GM19351 (cell line): ENCODE measurements around the gene KLLN.
"Not testable (repeated sequence)": the region's sequence is repeated elsewhere in the genome, so short reads cannot be mapped to it uniquely, and the experiment has no call there.

Experiments used
- ATAC-seq: cut with Tn5 transposase; IDR thresholded peaks from one replicate; pipeline ENCODE4 v1.9.1; 2021; ENCODE audit warnings: mild to moderate bottlenecking, moderate library complexity; ENCODE audit not compliant: unreplicated experiment

The KLLN gene

DNA sequence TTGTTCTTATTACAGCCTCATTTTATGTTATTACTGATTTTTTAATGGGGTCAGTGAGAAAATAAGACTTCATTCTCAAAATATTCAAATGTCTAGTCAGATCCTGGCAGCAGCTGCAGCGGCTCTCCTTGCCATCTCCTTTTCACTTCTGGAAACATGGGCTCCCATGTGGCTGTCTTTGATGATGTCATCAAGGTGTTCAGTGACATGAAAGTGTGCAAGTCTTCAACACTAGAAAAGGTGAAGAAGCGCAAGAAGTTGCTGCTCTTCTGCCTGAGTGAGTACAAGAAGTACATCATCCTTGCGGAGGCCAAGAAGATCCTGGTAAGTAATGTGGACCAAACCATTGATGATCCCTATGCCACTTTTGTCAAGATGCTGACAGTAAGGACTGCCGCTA, 19.6 kb downstream of the KLLN start:
- no peak for ATAC-seq

DNA sequence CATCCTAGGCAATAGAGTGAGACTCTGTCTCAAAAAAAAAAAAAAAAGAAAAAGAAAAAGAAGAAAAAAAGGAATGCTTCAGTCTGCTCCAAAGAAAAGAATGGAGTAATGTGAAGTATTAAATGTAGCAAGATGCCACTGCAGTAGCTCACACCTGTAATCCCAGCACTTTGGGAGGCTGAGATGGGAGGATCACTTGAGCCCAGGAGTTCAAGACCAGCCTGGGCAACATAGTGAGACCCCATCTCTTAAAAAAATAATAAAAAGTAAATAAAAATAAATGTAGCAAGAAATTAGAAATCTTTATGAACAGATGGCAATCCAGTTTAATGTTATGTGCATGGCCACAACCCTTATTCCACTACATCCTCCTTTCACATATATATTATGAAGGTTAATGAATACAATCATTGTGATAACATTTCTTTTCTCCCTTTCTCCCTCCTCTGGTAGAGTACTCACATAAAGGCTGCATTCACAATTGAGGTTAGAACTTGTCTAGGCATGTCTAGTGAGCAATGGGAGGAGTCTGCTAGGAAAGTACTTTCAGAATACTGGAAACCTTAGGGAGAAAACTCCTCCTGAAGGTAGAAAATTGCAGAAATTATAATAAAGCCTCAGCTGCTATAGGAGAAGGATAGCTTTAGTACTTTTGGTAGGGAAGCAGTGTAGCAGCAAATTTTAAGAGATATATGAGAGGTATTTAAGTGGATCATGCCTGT, 20.4 kb downstream of the KLLN start:
- ATAC-seq = no peak

DNA sequence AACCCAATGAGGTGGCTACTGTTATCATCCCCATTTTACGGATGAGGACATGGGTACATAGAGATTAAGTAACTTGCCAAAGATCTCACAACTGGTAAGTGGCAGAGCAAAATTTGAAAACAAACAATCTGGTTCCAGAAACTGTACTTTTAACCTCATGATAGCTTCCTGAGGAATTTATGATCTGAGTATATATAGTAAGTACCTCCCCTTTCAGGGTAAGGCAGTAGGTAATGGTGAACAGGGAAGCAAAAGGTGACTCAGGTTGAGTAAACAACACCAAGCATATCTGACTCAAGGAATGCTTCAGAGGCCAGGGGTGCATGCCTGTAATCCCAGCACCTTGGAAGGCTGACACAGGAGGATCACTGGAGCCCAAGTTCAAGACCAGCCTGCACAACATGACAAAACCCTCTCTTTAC, 21.1 kb downstream of the KLLN start:
- ATAC-seq = no peak

DNA sequence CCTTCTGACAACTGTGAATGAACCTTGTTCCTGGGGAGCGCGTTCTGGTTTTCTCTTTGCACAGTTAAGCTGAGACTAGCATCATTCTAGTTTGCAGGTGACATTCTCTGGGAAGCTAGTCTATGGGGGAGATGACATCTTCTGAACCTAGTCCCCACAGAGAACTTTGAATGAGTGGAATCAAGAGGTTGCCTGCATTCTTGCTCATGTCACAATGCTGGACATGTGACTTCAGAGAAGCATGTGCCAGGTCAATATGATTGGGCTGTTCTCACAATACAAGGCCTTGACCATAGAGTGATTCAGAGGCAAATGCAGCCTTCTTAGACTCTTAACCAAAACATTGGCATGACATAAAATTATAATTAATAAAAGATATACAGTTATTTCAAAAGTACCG, 22.1 kb downstream of the KLLN start:
- no peak for ATAC-seq

DNA sequence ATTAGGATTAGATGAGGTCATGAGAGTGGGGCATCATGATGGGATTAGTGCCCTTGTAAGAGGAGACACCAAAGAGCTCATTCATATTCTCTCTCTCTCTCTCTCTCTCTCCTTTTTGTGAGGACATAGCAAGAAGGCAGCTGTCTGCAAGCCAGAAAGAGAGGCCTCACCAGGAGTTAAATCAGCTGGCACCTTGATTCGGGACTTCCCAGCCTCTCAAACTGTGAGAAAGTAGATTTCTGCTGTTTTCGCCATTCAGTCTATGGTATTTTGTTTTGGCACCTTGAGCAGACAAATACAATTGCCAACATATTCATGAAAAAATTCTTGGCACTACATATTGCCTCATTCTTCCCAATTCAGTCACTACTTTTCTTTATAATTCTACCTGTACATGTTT, 24.7 kb downstream of the KLLN start:
- no peak for ATAC-seq

DNA sequence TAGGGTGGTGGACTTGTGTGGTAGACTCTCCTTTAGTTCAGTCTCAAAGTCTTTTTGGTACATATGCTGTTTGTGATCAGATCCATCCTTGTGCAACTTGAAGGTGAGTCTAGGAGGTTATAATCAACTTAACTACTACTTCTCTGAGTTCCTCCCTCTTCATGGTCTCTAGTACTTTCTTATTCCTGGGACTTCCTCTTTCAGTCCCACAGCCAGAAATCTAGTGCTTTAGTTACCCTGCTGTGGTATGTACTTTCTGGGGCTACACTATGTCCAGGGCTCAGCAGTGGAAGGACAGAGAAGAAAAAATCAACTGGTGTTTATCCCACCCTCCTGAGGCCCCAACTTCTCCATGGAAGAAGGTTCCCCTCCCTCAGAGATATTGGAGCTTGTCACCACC, 25.9 kb downstream of the KLLN start:
- no peak for ATAC-seq

DNA sequence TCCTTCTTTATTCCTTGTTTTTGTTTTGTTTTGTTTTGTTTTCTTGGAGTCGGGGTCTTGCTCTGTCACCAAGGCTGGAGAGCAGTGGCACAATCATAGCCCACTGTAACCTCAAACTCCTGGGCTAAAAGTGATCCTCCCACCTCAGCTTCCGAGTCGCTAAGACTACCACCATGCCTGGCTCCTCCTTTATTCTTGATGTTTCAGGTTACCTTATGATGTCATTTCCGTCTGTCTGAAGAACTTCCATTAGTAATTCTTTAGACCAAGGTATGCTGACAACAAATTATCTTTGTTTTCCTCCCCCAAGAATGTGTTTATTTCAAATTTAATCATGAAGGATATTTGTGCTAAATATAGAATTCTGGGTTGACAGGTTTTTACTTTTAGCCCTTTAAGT, 27.2 kb downstream of the KLLN start:
- ATAC-seq = no peak

DNA sequence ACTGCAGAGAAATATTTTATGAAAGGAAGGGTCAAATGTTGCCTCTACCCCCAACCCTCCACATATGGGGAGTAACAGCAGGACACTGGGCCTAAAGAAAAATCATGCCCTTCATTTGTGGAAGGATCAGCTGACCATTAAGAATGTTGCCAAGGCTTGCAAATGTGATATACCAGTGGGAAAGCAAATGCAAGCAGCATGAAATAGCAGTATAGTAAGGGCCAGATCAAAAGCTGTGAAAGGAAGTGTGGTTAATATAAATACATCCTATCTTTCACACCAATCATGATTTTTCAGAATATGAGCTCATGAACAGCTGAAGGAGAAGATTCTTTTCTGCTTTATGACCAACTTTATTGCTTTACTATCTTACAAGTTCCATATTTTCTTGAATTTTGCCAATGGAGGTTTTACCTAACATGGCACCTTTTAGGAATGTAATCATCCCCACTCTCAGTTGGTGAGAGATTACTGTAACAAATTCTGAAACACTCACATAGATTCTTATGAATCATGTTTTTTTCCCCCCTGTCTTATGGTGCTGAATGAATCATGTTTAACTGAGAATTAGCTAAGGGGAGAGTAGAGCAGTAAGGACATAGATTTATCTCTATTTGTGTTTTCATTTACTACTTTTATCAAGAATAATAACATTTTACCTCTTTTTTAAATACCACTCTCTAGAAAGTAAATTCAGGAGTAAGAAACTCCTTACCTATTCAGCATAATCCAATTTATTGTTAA, 33.2 kb downstream of the KLLN start:
- ATAC-seq = no peak

DNA sequence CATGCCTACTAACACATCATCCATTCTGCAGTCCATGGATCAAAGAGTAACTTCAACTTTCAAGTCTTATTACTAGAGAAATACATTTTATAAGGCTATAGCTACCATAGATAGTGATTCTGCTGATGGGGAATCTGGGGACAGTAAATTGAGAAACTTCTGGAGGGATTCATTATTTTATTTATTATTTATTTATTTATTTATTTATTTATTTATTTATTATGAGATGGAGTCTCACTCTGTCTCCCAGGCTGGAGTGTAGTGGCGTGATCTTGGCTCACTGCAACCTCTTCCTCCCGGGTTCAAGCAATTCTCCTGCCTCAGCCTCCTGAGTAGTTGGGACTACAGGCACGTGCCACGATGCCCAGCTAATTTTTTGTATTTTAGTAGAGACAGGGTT, 34.3 kb downstream of the KLLN start:
- ATAC-seq = not testable (repeated sequence)

DNA sequence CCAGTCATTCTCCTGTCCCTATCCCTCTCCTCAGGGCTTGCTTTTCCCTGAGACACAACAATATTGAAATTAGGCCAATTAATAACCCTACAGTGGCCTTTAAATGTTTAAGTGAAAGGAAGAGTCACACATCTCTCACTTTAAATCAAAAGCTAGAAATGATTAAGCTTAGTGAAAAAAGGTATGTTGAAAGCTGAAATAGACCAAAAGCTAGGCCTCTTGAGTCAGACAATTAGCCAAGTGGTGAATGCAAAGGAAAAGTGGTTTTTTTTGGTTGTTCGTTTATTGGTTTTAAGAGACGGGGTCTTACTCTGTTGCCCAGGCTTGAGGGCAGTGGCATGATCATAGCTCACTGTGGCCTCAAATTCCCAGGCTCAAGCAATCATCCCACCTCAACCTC, 35.7 kb downstream of the KLLN start:
- no peak for ATAC-seq

DNA sequence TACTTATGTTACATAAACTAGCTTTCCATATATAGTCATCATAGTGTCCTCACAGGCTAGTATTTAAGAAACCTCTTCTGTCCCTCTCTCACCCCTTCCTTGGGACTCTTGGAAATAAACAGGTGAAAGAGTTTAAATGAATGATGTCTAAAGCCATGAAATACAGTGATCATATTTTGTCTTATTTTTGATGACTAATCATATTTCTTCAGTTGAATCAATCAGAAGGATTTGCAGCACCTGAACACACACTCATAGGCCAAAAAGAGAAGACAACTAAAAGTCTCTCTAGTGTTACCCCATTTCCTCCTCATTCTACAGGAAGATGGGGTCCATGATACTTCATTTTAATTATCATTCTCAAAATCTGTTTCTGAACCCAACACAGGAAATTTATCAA, 36.7 kb downstream of the KLLN start:
- no peak for ATAC-seq

DNA sequence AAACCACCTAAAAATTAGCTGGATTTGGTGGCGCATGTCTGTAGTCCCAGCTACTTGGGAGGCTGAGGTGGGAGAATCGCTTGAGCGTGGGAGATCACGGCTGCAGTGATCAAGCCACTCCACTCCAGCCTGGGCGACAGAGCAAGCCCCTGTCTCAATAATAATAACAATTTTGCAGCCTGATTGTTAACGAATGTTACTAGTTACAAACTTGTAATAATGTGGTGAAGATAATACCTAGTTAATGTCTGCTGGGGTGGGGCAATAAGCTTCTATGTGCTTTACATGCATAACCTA, 44.1 kb downstream of the KLLN start:
- ATAC-seq = no peak

DNA sequence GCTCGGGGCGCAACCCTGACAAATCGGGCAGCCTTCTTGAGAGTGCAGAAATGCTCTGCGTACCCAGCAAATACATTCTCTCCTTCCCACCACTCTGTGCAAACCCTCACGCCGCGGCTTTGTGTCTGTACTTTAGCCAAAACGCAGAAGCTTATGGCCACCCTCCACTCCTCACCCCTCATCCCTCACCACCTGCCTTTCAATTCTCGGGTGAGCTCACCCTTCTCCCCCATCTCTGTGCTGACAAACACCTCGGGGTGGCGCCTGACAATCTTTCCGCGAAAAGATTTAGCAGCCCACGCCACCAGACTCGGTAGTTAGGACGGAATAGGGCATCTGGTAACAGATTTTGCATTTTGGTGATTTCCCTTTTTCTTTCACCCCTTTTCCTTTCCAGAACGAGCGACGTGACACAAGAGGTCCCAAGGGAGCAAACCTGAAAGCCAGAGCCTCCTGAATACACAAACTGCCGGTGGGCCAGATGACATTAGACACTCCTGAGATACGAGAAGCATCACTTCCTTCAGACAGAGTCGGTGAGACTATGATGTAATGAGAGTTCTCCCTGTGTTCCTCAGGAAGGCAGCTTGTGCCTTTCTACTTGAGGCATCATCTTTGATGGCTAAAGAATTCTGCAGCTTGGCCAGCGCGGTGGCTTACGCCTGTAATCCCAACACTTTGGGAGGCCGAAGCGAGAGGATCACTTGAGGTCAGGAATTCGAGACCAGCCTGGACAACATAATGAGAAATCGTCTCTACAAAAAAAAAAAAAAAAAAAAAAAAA, 44.6 kb downstream of the KLLN start:
- ATAC-seq = peak; percentile 53

DNA sequence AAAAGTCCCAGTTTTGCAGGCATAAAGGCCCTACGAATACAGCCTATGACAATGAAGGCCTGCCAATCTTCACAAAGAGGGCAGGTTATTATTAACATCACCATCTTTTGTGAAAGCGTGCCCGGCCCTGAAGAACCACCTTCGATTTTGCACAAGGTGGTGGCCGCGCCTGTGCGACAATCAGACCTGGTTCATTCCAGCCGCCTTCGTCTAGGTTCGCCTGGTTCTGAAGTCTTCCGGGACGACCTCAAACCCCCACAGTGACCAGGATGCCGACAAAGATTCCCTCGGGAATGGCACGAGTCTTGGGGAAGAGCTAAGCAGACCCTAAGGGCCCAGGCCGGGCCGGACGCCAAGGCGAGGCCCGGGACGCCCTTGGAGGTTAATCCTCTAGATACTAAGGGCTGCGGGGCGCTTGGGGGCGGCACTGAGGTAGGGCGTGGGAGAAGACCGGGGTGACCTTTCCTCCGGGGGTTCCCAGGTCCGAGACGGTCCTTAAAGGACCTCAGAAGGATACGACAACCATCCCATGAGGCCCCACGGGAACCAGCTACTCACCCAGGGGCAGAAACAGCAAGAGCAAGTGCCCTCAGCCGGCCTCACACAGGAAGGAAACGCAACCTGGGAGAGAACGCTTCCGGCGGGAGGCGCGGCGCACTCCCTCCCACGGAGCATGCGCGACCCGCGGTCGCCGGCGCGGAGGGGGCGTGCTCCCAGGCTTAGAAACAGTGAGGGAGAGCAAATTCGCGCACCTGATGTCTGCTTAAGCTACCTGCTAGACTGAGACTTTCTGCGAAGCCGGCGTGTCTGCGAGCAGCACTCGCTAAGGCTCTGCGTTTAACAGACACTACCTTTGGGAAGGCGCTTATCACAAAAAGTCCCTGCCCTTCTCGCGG, 45.5 kb downstream of the KLLN start, which contains the start of gene ATAD1:
Gene ATAD1 (minus strand): TSS at position 618 of the 896 bp plus-strand sequence. CDS start 3,627 bp downstream, outside the sequence.
- ATAC-seq = peak; percentile 74

DNA sequence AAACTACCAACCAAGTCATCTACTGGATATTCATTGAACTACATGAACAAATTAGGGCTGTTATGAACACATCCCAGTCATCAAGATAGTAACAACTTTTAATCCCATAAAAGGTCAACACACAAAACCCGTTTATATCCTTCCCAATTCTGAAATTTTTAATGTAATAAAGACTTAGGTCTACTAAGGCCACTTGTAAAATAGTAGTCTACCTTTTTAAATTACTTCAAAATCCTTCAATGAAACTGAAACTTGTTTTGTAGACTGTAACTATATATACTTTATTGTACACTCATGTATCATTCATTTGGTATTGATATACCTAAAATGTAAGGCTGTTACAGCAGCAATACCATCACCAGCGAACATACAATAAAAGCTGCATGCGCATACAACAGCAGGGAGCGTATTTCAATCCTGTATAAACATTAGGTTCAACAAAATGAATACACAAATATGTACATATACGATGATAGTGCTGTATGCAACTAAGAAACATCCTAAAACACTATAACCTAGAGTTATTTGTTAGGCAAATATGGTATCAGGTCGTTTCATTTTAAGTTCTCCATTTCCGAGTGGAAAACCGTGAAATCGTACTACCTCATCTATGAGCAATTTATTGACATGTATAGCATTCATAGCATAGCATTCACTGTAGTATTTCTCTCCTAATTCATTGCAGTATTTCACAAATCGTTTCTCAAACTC, 46.3 kb downstream of the KLLN start:
- ATAC-seq = no peak

DNA sequence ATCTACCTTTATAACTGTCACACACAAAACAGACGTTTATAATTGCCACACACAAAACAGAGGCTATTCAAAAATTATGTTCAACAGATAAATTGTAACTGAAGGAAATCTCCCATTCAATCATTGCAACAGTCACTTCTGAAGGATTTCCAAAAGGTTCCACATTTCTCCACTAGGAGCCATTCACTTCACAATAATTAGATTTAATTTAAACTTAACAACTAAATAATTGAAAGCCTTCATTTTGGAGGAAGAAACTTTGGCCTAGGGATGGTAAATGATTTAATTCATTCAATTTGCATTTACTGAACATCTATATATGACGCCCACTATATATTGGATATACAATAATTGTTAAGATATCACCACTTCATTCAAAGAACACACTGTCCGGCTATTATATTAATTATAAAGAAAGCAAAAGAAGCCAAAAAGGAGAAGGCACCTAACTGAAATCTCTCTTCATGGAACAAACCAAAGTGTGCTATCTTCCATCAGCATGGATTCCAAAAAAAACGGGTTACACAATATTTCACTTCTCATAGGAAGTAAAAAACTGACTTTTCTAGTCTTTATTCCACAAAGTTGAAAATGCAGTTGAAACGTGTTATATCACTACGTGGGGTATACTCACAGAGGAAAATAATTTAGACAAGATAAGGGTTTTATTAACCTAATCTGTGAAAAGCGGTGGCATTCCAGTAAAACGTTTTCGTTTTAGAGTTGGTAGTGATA, 47.0 kb downstream of the KLLN start:
- ATAC-seq = no peak
